ENCODE results near the gene TEX2. TPM values are rescaled to one million over a fixed set of nuclear protein-coding genes. Genes with fewer than 3 reads are reported as not detected.

Gene TEX2
- total RNA-seq, 1 donor from 2014 or later = 58.0 TPM

DNA sequence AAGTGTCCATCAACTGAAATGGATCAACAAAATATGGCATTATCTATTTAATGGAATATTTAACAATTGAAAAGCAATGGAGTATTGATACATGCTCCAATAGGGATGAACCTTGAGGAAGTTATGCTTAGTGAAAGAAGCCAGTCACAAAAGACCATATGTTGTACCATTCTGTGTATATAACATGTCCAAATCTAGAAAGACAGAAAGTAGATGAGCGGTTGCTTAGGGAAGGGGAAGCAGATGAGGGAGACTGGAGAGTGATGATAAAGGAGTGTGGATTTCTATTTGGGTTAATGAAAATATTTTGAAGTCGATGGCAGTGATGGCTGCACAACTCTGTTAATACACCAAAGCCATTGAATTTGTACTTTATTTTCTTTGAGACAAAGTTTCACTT is 124.6 kb downstream of the TEX2 start:
- no peaks in the 10 kb centered on the region for H3K36me3 ChIP-seq
- no peaks in the 10 kb centered on the region for H3K27me3 ChIP-seq (ENCODE audit: low read depth)
- TF ChIP-seq, protein P1, sequence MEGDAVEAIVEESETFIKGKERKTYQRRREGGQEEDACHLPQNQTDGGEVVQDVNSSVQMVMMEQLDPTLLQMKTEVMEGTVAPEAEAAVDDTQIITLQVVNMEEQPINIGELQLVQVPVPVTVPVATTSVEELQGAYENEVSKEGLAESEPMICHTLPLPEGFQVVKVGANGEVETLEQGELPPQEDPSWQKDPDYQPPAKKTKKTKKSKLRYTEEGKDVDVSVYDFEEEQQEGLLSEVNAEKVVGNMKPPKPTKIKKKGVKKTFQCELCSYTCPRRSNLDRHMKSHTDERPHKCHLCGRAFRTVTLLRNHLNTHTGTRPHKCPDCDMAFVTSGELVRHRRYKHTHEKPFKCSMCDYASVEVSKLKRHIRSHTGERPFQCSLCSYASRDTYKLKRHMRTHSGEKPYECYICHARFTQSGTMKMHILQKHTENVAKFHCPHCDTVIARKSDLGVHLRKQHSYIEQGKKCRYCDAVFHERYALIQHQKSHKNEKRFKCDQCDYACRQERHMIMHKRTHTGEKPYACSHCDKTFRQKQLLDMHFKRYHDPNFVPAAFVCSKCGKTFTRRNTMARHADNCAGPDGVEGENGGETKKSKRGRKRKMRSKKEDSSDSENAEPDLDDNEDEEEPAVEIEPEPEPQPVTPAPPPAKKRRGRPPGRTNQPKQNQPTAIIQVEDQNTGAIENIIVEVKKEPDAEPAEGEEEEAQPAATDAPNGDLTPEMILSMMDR (IDR thresholded peaks at IDR 0.05; ENCODE audit: borderline replicate concordance) = no peak
- no peaks in the 10 kb centered on the region for H3K9me3 ChIP-seq (replicated peaks)
- no peaks in the 10 kb centered on the region for H3K4me1 ChIP-seq
- no peak overlapping the region for H3K27ac ChIP-seq (replicated peaks)
- DNase-seq = no peak
- intact Hi-C loops (cut with micrococcal nuclease) = loop anchor here (10.0 kb wide), 1 partner anchor 234 kb away; no protein-coding TSS in a partner anchor
- no peak overlapping the region for H3K4me3 ChIP-seq

DNA sequence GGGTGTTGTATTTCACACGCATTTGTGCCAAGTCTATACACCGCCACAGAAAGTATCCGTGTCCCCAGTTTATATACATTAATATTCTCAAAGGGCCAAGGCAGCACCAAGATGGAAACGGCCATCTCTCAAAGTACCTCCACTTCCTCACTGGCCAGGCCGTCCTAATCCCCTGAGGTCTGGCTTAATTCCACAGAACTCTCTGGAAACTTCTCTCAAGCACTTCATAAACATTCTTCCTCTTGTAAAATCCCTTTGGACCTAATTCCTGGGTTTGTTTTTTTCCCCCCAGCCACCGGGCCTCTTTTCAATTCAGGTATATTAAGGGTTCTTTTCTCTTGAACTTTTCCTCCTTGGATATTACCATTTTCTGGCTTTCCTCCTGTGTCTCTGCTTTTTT is 128.1 kb downstream of the TEX2 start:
- no peak overlapping the region for H3K4me3 ChIP-seq
- H3K27me3 ChIP-seq (ENCODE audit: low read depth) = no peaks in the 10 kb centered on the region
- H3K4me1 ChIP-seq = peaks cover 15% of the 10 kb centered on the region
- intact Hi-C loops (cut with micrococcal nuclease) = loop anchor here (5.0 to 10.0 kb wide), 3 partner anchors 73 to 230 kb away; no protein-coding TSS in a partner anchor
- TF ChIP-seq, protein P1 (IDR thresholded peaks at IDR 0.05; ENCODE audit: borderline replicate concordance) = no peak
- no peak for DNase-seq
- H3K9me3 ChIP-seq (replicated peaks) = no peaks in the 10 kb centered on the region
- H3K36me3 ChIP-seq = no peaks in the 10 kb centered on the region
- no peak overlapping the region for H3K27ac ChIP-seq (replicated peaks)

DNA sequence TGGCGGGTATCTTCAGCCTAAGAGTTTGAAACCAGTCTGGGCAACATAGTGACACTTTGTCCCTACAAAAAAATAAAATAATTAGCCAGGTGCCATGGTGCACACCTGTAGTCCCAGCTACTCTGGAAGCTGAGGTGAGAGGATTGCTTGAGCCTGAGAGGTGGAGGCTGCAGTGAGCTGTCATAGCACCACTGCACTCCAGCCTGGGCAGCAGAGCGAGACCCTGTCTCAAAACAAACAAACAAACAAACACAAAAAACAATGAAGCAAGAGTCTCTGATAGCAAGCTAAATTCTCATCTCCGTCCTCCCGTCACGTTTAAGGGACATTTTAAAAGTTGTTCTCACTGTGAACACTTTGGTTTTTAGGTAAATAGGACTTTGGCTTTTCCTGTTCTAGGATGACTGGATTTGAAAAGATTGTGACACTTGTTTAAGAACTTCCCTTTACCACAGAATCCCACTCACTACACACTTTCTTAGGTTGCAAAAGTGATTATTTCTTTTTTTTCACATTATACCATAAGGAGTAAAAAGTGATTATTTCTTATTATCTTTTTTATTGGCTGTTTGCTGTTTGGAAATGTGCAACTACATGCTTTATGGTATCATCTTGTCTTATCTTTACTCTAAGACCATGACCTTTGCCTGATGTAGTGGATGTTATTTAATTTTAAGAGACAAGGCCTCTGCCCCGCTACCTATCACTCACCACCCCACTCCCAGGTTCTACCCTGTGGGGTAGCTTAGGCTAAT is 128.7 kb downstream of the TEX2 start:
- Histone ChIP-seq H3K4me1 (peaks cover 20% of the 10 kb centered on the region), H3K4me3 (no peak overlapping the region), H3K27ac (replicated peaks) (no peak overlapping the region), H3K36me3 (no peaks in the 10 kb centered on the region), H3K9me3 (replicated peaks) (no peaks in the 10 kb centered on the region), H3K27me3 (ENCODE audit: low read depth) (no peaks in the 10 kb centered on the region)
- no peak for DNase-seq
- TF ChIP-seq, protein P1 (IDR thresholded peaks at IDR 0.05; ENCODE audit: borderline replicate concordance) = no peak
- intact Hi-C loops (cut with micrococcal nuclease) = loop anchor here (5.0 to 10.0 kb wide), 3 partner anchors 72 to 230 kb away; no protein-coding TSS in a partner anchor

DNA sequence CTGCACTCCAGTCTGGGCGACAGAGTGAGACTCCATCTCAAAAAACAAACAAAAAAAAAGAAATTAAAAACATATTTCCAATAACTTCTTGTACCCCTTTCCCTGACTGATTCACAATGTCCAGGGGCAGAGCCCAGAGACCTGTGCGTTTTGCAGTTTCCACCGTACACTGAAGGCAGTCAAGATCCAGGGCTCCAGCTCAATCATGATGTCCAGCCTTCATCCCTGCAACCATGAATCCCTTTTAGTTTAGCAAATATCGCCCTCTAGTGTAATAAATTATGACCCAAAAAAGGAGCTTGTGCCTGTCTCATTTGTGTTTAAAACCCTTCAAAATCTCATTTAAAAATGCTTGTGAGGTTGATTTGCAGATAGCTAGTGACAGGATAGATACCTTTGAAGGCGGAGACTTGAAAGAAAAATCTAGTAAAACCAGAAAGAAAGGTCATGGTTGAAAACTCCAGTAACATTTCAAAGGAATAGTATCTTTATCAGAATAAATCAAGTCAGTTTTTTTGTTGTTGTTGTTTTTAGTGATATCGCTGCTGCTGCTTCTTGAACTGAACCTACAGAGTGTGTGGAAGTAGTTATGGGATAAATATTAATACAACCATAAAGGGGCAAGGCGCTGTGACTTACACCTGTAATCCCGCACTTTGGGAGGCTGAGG is 129.4 kb downstream of the TEX2 start:
- H3K36me3 ChIP-seq = no peaks in the 10 kb centered on the region
- no peak for DNase-seq
- no peak overlapping the region for H3K27ac ChIP-seq (replicated peaks)
- TF ChIP-seq, protein P1 (IDR thresholded peaks at IDR 0.05; ENCODE audit: borderline replicate concordance) = peak; percentile 77
- intact Hi-C loops (cut with micrococcal nuclease) = loop anchor here (5.0 to 10.0 kb wide), 3 partner anchors 71 to 229 kb away; no protein-coding TSS in a partner anchor
- H3K27me3 ChIP-seq (ENCODE audit: low read depth) = no peaks in the 10 kb centered on the region
- peaks cover 27% of the 10 kb centered on the region for H3K4me1 ChIP-seq
- no peak overlapping the region for H3K4me3 ChIP-seq
- H3K9me3 ChIP-seq (replicated peaks) = no peaks in the 10 kb centered on the region

DNA sequence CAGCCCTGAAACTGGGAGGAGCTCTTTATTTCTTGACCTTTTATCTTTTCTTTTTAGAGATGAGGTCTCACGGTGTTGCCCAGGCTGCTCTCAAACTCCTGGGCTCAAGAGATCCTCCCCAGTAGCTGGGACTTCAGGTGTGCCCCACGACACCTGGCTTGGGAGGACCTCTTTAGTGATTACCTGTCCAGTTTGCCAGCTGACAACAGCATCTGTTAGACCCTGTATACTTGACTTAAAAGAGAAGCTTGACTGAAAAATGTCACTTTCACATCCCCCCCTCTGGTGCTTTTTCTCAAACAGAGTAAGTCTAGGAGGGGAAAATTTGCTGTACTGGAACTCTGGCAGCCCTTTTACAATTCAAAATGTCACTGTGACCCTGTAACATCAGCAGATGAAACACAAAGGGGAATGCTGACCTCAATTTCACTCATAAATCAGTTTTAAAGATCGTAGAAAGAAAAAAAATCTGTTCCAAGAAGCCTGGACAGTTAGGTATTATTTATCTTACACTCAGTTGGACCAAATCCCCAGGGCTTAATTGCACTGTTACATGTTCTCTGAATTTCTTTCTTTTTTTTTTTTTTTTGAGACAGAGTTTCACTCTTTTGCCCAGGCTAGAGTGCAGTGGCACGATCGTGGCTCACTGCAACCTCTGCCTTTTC is 131.3 kb downstream of the TEX2 start:
- H3K27me3 ChIP-seq (ENCODE audit: low read depth) = no peaks in the 10 kb centered on the region
- intact Hi-C loops (cut with micrococcal nuclease) = loop anchor here (5.0 to 10.0 kb wide), 3 partner anchors 69 to 227 kb away; no protein-coding TSS in a partner anchor

More for the DNA sequence above, 131.3 kb downstream of the TEX2 start:
- no peak for DNase-seq
- TF ChIP-seq, protein P1 (IDR thresholded peaks at IDR 0.05; ENCODE audit: borderline replicate concordance) = no peak
- peak overlapping the region; percentile 97 for H3K27ac ChIP-seq (replicated peaks)
- no peaks in the 10 kb centered on the region for H3K36me3 ChIP-seq
- peaks cover 46% of the 10 kb centered on the region for H3K4me1 ChIP-seq
- H3K9me3 ChIP-seq (replicated peaks) = no peaks in the 10 kb centered on the region
- no peak overlapping the region for H3K4me3 ChIP-seq
